GM12875 (cell line): ENCODE results near the gene GLIS1.

Experiments used
- H3K4me3 ChIP-seq: one replicate; pipeline ENCODE4 v1.5.1; 2011; ENCODE audit warnings: low read depth, low read length, control low read depth
- TF ChIP-seq, protein P1 (sequence below): IDR thresholded peaks from 2 replicates; pipeline ENCODE4 v1.5.1; 2011; ENCODE audit warnings: low read depth, mild to moderate bottlenecking, control low read depth, inconsistent platforms, low read length, moderate library complexity, borderline replicate concordance; ENCODE audit not compliant: insufficient read depth

Gene GLIS1

DNA sequence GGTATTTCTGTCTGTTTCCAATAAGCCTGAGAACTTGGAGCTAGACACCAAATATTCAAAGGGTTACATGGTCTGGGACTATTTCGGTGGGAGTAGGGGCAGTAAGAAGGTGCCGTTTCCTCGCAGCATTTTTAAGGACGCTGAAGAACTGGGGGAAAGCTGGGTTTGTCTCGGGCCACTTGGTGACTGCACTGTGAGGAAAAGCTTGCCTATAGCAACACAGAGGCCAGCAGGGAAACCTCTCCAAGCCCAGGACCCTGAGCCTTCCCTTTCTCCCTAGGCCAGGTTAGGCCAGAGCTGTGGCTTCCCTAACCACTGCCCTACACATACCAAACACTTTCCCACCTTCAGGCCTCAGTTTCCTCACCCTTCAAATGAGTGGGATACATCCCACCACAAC lies 3.3 kb downstream of the GLIS1 start:
- no peak overlapping the region for H3K4me3 ChIP-seq

DNA sequence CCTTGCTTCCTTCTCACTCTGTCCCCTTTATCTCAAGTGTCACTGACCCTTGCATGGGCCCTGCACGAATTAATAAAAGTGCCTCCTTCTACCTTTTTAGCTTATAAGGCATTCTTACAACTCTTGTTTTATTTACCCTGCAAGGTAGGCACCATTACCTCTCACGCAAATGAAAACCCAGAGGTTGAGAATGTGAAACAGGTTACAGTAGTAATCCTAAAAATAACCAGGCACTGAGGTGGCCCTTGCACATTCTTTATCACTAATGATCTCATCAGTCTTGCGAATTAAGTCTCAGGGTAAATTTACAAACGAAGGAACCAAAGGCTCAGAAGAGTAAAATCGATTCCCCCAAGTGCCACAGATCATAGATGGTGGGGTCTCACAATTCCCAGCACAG lies 3.7 kb downstream of the GLIS1 start:
- no peak overlapping the region for H3K4me3 ChIP-seq
- TF ChIP-seq, protein P1, sequence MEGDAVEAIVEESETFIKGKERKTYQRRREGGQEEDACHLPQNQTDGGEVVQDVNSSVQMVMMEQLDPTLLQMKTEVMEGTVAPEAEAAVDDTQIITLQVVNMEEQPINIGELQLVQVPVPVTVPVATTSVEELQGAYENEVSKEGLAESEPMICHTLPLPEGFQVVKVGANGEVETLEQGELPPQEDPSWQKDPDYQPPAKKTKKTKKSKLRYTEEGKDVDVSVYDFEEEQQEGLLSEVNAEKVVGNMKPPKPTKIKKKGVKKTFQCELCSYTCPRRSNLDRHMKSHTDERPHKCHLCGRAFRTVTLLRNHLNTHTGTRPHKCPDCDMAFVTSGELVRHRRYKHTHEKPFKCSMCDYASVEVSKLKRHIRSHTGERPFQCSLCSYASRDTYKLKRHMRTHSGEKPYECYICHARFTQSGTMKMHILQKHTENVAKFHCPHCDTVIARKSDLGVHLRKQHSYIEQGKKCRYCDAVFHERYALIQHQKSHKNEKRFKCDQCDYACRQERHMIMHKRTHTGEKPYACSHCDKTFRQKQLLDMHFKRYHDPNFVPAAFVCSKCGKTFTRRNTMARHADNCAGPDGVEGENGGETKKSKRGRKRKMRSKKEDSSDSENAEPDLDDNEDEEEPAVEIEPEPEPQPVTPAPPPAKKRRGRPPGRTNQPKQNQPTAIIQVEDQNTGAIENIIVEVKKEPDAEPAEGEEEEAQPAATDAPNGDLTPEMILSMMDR = no peak

More for the DNA sequence above, 3.3 kb downstream of the GLIS1 start:
- TF ChIP-seq, protein P1 = no peak

DNA sequence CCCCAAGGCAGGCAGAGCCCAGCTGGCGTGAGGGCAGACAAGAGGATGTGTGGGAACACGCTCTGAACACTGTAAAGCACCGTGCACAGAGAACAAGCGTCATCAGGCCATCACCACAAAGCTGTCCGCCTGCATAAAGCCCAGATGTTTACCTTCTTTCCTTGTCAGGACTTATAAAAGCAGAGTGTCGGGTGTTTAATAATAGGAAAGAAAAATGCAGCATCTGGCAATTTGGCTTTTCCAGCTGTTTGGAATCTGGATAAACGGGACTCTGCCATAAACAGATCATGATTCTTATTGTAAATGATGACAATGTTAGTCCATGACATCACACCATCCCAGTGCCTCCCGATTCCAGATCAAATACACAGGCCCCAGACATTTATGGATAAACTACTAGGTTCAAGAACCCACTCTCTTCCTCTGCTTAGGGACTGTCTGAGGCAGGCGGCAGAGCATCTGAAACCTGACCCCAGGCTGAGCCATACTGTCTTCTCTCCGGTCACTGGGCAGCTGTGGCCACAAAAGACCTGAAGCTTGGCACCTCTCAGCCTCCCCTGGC lies 4.2 kb downstream of the GLIS1 start:
- TF ChIP-seq, protein P1 = no peak
- H3K4me3 ChIP-seq = no peak overlapping the region

DNA sequence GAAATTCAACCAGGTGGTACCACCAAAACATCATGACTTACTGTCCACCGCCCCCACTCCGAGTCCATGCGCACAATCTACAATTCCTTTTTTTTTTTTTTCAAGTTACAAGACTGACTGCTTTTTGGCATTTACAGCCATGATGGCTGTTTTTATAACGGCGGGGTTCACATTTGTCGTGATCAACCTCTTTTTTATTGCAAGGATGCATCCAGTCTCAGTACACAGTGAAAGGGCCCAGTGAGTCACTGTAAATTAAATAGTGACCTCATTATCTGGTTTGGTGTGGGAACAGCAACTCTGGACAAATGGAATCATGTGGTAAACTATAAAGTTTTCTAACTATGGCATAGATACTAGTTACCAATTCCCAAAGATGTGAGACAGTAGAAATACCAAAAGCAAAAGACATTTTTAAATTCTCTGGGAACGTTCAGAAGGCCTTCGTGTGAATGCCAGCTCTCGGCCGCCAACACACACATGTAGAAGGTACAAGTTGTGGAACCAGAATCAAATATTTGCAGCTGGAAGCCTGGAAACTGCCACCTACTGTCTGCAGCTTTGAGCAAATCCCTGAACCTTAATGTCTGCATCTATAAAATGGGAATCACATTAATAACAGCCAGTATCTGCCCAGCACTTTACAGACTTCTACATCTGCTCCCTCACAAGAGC lies 4.9 kb downstream of the GLIS1 start:
- TF ChIP-seq, protein P1 = no peak
- H3K4me3 ChIP-seq = no peak overlapping the region

DNA sequence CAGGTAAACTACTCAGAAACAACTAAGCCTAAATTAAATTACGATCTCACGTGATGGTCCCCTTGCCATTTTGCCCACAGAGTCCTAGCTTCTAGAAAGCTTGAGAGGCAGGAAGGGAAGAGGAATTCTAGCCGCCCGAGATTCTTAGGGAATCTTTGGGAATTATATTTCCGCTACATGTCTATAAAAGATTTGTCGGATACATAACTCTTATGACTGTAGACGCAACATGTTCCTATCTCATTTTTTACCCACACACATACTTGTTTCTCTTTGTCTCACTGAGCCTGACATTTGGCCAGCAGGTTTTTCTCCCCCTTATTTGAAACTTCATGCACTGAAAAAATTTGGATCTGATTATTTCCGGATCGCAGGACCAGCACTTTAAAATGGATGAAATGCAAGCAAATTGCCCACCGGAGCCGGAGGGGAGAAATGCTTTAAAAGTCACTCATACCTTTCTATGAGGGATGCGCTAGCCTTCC lies 5.5 kb downstream of the GLIS1 start:
- TF ChIP-seq, protein P1 = no peak
- H3K4me3 ChIP-seq = no peak overlapping the region

DNA sequence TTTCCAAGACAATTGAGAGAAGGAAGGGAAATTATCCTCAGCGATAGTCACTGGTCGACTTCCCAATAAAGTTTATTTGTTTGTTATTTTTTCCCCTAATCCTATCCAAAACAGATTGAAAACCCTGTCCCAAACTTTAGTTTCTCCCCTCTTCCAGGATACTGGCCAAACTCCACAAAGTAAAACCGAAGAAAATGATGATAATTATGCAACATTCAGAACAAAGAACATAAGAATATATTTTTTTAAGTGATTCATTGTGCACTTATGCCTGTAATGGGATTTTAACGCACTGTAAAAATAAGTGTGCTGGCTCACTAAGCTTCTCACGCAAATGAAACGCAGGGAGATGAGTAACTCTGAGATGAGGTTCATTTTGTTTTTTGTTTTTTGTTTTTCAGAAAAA lies 6.0 kb downstream of the GLIS1 start:
- H3K4me3 ChIP-seq = no peak overlapping the region

More for the DNA sequence above, 6.0 kb downstream of the GLIS1 start:
- TF ChIP-seq, protein P1 = no peak
